Subcutaneous abdominal adipose tissue (tissue), 5 donors: Measurements from ENCODE around the gene BCL3.

ENCODE experiments used
- H3K27ac ChIP-seq: one replicate; pipeline ENCODE4 v1.7.0; 2013; ENCODE audit warnings: low read depth, mild to moderate bottlenecking, inconsistent platforms, low read length, moderate library complexity
- H3K27me3 ChIP-seq, 5 donors: one replicate each; pipeline ENCODE4 v1.7.0; 2013; ENCODE audit warnings: low read length in 5 of 5, inconsistent platforms in 1 of 5; ENCODE audit not compliant: control insufficient read depth in 5 of 5, insufficient read depth in 4 of 5
- H3K36me3 ChIP-seq, 5 donors: one replicate each; pipeline ENCODE4 v1.7.0; 2013; ENCODE audit warnings: low read length in 5 of 5; ENCODE audit not compliant: control insufficient read depth in 5 of 5, insufficient read depth in 5 of 5
- H3K4me1 ChIP-seq, 5 donors: one replicate each; pipeline ENCODE4 v1.7.0; 2013; ENCODE audit warnings: low read length in 5 of 5, mild to moderate bottlenecking in 3 of 5, moderate library complexity in 1 of 5; ENCODE audit not compliant: control insufficient read depth in 5 of 5, insufficient read depth in 5 of 5
- H3K4me3 ChIP-seq, 5 donors: one replicate each; pipeline ENCODE4 v1.7.0; 2013; ENCODE audit warnings: low read length in 5 of 5, low read depth in 1 of 5
- H3K9ac ChIP-seq, 5 donors: one replicate each; pipeline ENCODE4 v1.7.0; 2013; ENCODE audit warnings: low read length in 5 of 5, mild to moderate bottlenecking in 4 of 5, moderate library complexity in 3 of 5
- H3K9me3 ChIP-seq, 5 donors: one replicate each; pipeline ENCODE4 v1.7.0; 2013; ENCODE audit warnings: low read length in 5 of 5; ENCODE audit not compliant: control insufficient read depth in 5 of 5
- donor health status: healthy.
- donor health status: healthy.
- donor health status: healthy.
- donor health status: healthy.
- donor health status: healthy.

BCL3 gene

GRCh38 chr19:44782729-44783128 lies 34.2 kb downstream of the BCL3 start:
- Histone ChIP-seq H3K4me1 (peaks cover 0 to 11% (median 7%) of the 10 kb centered on the region in 5 donors), H3K9ac (no peak overlapping the region), H3K4me3 (no peak overlapping the region), H3K9me3 (no peaks in the 10 kb centered on the region), H3K27ac (no peak overlapping the region), H3K27me3 (peaks cover 3 to 6% (median 3%) of the 10 kb centered on the region in 5 donors), H3K36me3 (no peaks in the 10 kb centered on the region)

DNA sequence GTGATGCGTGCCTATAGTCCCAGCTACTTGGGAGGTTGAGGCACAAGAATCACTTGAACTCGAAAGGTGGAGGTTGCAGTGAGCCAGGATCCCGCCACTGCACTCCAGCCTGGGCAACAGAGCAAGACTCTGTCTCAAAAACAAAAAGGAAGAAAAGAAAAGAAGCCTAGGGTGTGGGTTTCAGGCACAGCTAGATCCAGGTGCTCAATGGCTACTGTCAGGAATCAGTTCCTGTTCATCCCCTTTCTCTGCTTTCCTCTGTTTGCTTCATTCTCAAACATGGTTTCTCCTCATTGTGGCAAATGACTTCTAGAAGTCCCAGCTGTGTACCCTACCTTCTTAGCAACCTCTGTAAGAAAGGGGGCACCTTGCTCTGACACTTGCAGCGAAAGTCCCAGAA lies 35.0 kb downstream of the BCL3 start:
- peaks cover 0 to 8% (median 7%) of the 10 kb centered on the region in 5 donors for H3K4me1 ChIP-seq
- peaks cover 0 to 3% (median 0%) of the 10 kb centered on the region in 5 donors for H3K27me3 ChIP-seq
- no peaks in the 10 kb centered on the region for H3K36me3 ChIP-seq
- no peak overlapping the region for H3K9ac ChIP-seq
- H3K9me3 ChIP-seq: no peaks in the 10 kb centered on the region
- H3K4me3 ChIP-seq: no peak overlapping the region
- no peak overlapping the region for H3K27ac ChIP-seq

DNA sequence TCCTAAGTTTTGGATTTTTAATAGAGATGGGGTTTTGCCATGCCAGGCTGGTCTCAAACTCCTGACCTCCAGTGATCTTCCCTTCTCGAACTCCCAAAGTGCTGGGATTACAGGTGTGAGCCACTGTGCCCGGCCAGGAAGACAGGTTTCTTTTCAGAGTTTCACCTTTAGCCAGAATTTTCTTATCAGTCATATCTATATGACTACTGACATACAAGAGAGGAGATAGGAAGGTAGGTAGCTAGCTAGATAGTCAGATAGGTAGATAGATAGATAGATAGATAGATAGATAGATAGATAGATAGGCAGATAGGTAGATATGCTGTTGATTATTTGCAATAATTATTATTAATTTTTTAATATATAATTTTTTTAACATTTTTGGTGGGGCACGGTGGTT lies 36.8 kb downstream of the BCL3 start:
- peaks cover 0 to 3% (median 0%) of the 10 kb centered on the region in 5 donors for H3K27me3 ChIP-seq
- no peaks in the 10 kb centered on the region for H3K36me3 ChIP-seq
- H3K27ac ChIP-seq: no peak overlapping the region
- no peak overlapping the region for H3K9ac ChIP-seq
- H3K4me3 ChIP-seq: no peak overlapping the region
- no peaks in the 10 kb centered on the region for H3K9me3 ChIP-seq
- H3K4me1 ChIP-seq: peaks cover 3 to 8% (median 7%) of the 10 kb centered on the region in 5 donors

- no peak overlapping the region for H3K9ac ChIP-seq
- no peak overlapping the region for H3K4me3 ChIP-seq
- H3K4me1 ChIP-seq: peaks cover 3 to 8% (median 7%) of the 10 kb centered on the region in 5 donors
- H3K27ac ChIP-seq: no peak overlapping the region
- H3K36me3 ChIP-seq: no peaks in the 10 kb centered on the region
- peaks cover 0 to 3% (median 0%) of the 10 kb centered on the region in 5 donors for H3K27me3 ChIP-seq
- H3K9me3 ChIP-seq: no peaks in the 10 kb centered on the region
Observed at GRCh38 chr19:44785993-44786392, 37.5 kb downstream of the BCL3 start.

DNA sequence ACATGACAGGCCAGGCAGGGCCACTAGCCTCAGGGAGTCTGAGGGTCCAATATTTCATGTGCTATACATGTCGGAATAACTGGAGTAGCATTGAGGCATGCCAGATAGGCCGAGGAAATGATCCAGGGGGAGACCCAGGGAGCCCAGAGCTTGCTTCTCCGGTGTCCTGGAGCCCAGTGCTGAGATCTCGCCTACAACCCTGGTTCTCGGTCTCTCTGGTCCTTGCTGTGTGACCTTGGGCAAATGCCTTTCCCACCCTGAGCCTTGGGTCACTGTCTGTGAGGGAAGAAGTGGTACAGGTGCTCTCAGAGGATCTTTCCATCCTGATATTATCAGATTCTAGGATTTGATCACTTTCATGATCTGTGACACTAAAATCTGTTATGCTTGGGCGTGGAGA lies 40.5 kb downstream of the BCL3 start:
- peaks cover 3 to 7% (median 7%) of the 10 kb centered on the region in 5 donors for H3K4me1 ChIP-seq
- no peak overlapping the region for H3K27ac ChIP-seq
- no peaks in the 10 kb centered on the region for H3K9me3 ChIP-seq
- peaks cover 0 to under 1% (median 0%) of the 10 kb centered on the region in 5 donors for H3K27me3 ChIP-seq
- H3K36me3 ChIP-seq: no peaks in the 10 kb centered on the region
- no peak overlapping the region for H3K4me3 ChIP-seq
- no peak overlapping the region for H3K9ac ChIP-seq

- no peak overlapping the region for H3K27ac ChIP-seq
Observed at GRCh38 chr19:44789943-44790483, 41.5 kb downstream of the BCL3 start.

DNA sequence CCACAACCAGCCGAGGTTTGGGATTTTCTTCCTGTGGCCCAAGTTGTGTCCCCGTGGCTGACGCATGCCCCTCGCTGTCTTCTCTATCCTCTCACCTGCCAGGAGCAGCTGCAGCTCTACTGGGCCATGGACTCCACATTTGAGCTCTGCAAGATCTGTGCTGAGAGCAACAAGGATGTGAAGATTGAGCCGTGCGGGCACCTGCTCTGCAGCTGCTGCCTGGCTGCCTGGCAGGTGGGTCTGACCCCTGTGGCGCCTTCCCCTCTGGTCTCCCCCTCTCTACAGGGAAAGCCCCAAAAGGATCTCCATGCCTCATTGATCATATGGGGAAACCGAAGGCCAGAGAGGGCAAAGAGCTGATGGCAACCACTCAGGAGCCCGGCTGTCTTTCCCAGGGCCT lies 43.8 kb downstream of the BCL3 start:
- no peak overlapping the region for H3K9ac ChIP-seq
- peaks cover 0 to 13% (median 3%) of the 10 kb centered on the region in 5 donors for H3K4me1 ChIP-seq
- no peak overlapping the region for H3K27ac ChIP-seq
- H3K4me3 ChIP-seq: no peak overlapping the region
- no peaks in the 10 kb centered on the region for H3K9me3 ChIP-seq
- no peaks in the 10 kb centered on the region for H3K27me3 ChIP-seq
- H3K36me3 ChIP-seq: no peaks in the 10 kb centered on the region

More at GRCh38 chr19:44789943-44790483, 41.5 kb downstream of the BCL3 start:
- Histone ChIP-seq H3K27me3 (no peaks in the 10 kb centered on the region), H3K36me3 (no peaks in the 10 kb centered on the region), H3K4me1 (peaks cover 0 to 3% (median 0%) of the 10 kb centered on the region in 5 donors), H3K9ac (peak overlapping the region in 1 of 5 donors; percentile 26), H3K9me3 (no peaks in the 10 kb centered on the region), H3K4me3 (no peak overlapping the region)

GRCh38 chr19:44794610-44795009 lies 46.1 kb downstream of the BCL3 start:
- Histone ChIP-seq H3K9me3 (no peaks in the 10 kb centered on the region), H3K4me1 (peaks cover 0 to 13% (median 3%) of the 10 kb centered on the region in 5 donors), H3K9ac (no peak overlapping the region), H3K4me3 (no peak overlapping the region), H3K27me3 (no peaks in the 10 kb centered on the region), H3K27ac (no peak overlapping the region), H3K36me3 (no peaks in the 10 kb centered on the region)

- no peaks in the 10 kb centered on the region for H3K27me3 ChIP-seq
- no peak overlapping the region for H3K27ac ChIP-seq
- peaks cover 0 to 19% (median 5%) of the 10 kb centered on the region in 5 donors for H3K4me1 ChIP-seq
- H3K36me3 ChIP-seq: no peaks in the 10 kb centered on the region
- no peak overlapping the region for H3K9ac ChIP-seq
- H3K4me3 ChIP-seq: no peak overlapping the region
- H3K9me3 ChIP-seq: no peaks in the 10 kb centered on the region
Observed at GRCh38 chr19:44795398-44795987, 47.0 kb downstream of the BCL3 start.

GRCh38 chr19:44796701-44797115 lies 48.2 kb downstream of the BCL3 start:
- H3K36me3 ChIP-seq: no peaks in the 10 kb centered on the region
- H3K27ac ChIP-seq: no peak overlapping the region
- H3K4me1 ChIP-seq: peaks cover 0 to 19% (median 5%) of the 10 kb centered on the region in 5 donors
- H3K27me3 ChIP-seq: no peaks in the 10 kb centered on the region
- no peak overlapping the region for H3K4me3 ChIP-seq
- H3K9me3 ChIP-seq: no peaks in the 10 kb centered on the region
- no peak overlapping the region for H3K9ac ChIP-seq
